Adrenal gland (tissue), 5 donors: ENCODE results near the gene TMEM134.

Source experiments
- CTCF ChIP-seq, 6 experiments: fragments of 450-650 bp in 4 of 6; fragments of 200-600 bp in 2 of 6; sonication (generic) in 1 of 6; IDR thresholded peaks; 1 replicate in 5 of 6; 2 replicates in 1 of 6; pipeline versions ENCODE4 v1.5.1 to v1.8.0; 2016 to 2021; ENCODE audit warnings: antibody characterized with exemption in 6 of 6, mild to moderate bottlenecking in 2 of 6, moderate library complexity in 1 of 6
- POLR2A ChIP-seq, 2 donors: fragments of 450-650 bp; IDR thresholded peaks; one replicate each; pipeline ENCODE4 v1.6.1; 2017; ENCODE audit warnings: antibody characterized with exemption in 2 of 2, mild to moderate bottlenecking in 2 of 2, moderate library complexity in 1 of 2
- donor health status: DM: no; HTN: no; CAD: no.

DNA sequence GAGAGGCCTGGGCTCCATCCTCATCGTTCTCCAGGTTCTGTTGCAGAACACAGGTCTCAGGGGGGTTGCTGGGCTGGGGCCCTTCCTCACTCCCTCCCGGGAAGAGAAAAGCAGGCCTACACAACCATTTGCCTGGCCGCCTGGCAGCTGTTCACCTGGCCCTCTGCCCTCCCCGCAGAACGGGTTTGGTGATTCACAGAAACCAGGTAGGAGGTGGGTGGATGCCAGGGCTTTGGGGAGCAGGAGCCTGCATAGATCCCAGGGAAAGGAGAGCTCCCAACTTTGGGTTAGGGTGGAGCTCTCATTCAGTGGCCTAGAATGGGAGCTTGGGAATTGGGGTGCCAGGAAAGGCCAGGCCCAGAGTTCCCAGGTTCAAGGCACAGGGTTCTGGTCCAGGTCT is 995 bp downstream of the TMEM134 start:
- TF ChIP-seq CTCF (IDR thresholded peaks at IDR 0.05) (no peak), POLR2A (IDR thresholded peaks at IDR 0.05) (no peak)
